Activated CD4-positive, alpha-beta T cell treated with anti-CD3 and anti-CD28 coated beads for 24 hours (primary cell): ENCODE data around the gene PPP1R12B.
"Not testable (repeated sequence)": the region's sequence is repeated elsewhere in the genome, so short reads cannot be mapped to it uniquely, and the experiment has no call there.

Experiments
- DNase-seq, 2 donors: peaks; one replicate each; pipeline ENCODE4 v3.0.0-alpha.2; 2020; ENCODE audit warnings: low read depth in 2 of 2

The PPP1R12B gene

DNA sequence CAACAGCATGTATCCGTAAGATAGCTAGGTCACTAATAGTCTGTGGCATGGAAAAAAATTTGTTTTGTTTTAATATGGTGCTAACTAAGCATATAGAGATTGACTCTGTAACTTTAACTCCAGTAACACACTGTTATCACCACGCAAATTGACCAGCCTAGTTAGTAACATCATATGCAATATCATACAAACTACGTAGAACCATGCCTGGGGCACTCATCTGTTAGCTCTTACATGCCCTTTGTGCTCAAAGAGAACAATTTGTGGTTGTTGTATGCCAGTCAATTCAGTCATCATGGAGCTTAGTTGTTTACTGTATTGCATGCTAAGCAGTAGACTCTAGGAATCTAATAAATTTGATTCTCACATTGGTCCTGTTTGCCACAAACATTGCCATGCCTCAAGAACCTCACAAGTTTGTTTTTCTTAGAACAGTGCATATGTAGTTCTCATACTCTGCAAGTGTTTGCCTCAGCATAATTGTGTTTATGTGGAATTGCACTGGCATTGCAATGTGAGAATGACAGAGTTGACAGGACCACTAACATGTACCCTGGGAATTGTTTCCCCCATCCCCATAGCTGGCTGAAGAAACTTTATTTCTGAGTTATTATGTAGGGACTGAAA, 179.7 kb downstream of the PPP1R12B start:
- not testable (repeated sequence) for DNase-seq

DNA sequence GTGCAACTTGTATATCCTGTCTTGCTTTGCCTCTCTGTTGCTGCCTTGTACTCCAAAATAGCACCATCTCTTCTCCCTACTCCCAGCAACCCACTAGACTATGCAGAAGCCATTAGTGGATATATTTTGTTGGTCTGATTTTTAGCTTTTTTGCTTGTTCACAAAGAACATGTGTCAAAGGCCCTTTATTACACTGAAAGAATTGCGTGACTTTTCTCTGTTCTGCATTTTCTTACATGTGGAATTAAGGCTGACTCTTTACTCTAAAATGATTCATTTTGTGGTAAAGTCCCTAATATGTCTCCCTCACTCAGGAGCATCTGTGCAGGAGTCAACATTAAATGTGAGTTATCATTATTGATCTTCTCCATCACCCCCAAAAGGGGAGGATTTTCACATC, 182.2 kb downstream of the PPP1R12B start:
- not testable (repeated sequence) for DNase-seq

DNA sequence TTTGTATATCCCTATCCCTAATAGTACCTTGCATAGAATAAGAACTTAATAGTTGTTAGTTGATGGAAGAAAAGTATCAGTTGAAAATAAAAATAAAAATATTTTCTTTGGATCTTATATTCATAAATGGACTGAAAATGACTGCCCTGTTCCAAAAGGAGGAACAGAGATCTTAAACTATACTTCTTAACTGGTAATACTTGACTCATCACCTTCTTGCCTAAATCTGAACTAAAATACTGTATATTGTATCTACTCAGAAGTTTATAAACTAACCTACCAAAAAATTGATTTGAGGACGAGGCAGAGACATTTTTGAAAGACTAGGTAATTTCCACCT, 182.9 kb downstream of the PPP1R12B start:
- no peak for DNase-seq

DNA sequence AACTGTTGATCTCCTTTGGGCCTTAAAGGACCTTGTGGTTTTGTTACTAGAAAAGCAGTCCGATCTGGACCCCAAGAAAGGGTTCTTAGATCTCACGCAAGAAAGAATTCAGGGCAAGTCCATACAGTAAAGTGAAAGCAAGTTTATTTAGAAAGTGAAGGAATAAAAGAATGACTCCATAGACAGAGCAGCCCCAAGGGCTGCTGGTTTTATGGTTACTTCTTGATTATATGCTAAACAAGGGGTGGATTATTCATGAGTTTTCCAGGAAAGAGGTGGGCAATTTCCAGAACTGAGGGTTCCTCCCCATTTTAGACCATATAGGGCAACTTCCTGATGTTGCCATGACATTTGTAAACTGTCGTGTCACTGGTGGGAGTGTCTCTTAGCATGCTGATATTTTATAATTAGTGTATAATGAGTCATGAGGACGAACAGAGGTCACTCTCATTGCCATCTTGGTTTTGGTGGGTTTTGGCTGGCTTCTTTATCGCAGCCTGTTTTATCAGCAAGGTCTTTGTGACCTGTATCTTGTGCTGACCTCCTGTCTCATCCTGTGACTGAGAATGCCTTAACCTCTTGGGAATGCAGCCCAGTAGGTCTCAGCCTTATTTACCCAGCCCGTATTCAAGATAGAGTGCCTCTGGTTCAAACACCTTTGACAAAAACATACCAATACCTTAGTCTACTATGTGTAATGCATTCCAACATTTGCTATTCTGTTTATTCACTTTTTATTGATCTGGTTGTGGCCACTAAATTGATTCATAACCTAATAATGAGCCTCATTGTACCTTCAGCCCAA, 183.5 kb downstream of the PPP1R12B start:
- not testable (repeated sequence) for DNase-seq

DNA sequence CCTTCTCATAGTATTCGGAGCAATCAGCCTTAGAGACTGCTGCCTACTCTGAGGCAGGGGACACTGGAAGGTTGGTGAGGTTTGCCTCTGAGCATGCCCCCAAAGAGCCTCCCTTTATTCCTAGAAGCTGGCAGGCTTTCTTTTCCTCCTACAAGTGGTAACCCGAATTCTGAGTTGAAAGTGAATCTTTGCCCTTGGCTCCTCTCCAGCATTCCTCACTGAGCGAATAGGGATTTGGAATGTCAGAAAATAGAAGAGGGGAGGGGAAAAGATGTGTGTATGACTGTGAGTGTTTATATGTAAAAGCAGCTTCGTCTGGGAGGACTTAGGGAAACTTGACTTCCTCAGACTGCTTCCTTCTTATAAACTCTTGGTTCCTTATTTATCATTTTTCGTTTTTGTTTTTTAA, 190.7 kb downstream of the PPP1R12B start:
- DNase-seq, result not testable (repeated sequence)

DNA sequence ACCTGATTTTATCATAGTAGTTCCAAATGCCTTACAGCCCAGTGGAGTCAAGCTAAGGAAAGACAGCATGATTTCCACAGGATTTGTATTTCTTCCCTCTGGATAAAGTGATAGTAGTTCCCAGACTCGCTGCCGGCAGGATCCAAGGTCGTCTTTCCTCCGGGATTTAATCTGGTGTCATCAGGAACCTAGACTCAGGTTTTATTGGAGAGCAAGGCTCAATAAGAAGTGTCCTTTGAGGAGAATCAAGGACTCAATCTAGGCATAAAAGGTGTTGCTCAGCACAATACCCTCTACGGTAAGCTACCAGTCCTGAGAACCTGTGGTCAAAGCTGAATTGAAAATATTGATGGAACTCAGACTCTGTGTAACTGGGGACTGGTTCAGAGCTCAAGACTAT, 191.1 kb downstream of the PPP1R12B start:
- not testable (repeated sequence) for DNase-seq

DNA sequence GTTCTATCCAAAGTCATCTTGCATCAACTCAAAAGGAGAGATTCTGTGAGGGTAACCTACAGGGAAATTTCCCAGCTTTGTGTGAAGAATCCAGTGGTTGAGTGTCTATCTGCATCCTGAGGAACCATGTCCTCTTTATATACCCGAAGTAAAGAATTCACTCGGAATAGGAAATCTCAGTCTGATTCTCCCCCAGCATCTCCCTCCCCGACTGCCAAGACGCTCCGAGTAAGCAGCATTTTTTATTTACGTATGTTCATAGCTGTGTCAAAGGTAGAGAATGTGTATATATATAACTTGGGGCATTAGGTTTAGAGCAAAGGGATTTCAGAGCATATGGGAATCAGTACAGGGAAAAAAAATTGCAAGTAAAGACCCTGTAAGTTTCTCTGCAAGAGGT, 191.5 kb downstream of the PPP1R12B start:
- no peak for DNase-seq

DNA sequence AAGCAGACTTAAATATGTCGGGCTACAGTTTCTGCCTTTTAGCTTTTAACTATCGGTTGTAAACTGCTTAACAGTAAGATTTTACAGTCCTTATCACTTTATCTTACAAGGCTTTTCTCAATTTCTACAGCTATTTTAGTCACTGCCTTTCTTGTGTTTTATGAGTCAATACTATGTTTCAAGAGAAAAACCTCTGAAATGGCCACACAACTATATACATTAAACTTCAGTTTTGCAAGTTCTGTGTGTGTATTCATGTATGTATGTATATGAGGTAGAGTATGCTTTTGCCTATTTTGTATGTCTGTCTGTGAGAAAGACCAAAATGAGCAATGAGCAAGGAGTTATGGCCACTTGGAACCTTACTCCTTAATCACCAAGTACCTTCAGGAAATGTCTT, 191.9 kb downstream of the PPP1R12B start:
- no peak for DNase-seq

DNA sequence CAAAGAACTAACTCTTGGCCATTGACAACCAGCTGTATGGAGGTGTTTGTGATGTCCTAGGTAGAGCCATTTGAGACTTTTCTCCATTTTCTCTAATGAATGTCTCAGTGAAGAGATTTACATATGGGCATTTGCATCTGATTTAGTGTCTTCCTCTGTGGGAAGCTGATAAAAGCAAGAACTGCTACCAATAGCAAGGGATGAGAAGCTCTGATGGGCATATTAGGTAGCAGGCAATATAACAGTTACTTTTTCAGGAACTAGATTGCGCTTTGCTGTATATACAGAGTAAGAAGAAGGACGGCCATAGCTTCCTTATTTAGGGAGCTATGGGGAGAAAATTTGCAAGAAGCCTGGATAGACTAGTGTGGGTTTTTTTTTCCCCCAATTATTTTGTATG, 192.4 kb downstream of the PPP1R12B start:
- not testable (repeated sequence) for DNase-seq

DNA sequence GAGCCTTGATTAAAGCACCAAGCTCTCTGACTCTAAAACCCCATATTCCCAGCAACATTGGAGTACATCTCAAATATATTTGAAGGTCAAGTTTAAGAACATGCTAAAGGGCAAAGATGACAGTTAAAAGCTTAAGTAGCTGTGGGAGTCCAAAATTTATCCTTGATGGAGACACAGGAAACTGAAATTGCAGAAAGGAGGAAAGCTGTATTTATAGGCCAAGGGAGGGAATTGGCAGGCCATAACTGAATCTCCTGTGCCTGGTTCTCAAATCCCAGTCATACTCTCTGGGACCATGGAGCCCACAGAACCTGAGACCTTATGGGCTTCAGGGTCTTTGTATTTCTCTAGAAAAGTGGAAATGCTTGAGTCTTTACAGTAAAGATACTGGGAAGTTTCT, 193.9 kb downstream of the PPP1R12B start:
- DNase-seq, result not testable (repeated sequence)

DNA sequence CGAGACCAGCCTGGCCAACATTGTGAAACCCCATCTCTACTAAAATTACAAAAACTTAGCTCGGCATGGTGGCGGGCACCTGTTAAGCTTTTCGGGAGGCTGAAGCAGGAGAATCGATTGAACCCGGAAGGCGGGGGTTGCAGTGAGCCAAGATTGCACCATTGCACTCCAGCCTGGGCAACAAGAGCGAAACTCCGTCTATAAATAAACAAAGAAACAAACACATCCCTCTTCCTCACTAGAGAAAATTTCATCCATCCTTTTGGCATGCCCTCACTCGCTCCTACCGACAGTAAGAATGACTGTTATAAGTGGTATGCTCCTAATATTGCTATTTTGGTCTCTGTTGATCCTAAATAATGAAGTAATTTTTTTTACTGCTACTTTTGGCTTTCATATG, 195.0 kb downstream of the PPP1R12B start:
- DNase-seq, result not testable (repeated sequence)

DNA sequence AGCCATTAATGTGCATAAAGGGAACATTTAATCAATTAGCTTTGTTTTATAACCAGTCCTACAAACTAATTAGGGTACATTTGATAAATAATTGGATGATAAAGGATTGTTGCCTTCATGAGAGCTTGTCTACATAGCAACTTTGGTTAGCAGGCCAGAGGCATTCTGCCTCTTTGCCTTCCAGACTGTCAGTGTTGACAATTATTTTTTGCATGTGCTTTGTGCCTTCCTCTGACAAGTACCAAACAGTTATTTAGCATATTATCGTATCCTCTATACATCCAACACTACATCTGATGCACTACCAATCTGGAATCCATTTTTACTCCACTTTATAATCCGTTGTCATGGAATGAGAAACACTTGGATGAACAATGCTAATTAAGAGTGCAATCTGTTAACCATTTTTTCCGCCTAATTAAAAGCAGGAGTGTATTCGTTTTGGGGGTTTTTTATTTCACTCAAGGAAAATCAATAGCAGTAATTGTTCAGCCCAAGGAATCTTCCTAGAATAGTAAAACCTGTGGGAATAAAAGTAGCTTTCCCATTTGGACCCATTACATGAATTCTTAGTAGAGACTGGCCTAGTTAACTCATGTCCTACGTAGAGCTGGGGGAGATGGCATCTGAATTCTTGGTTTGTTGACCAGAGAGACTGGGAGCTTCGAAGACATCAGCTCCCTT, 196.4 kb downstream of the PPP1R12B start:
- not testable (repeated sequence) for DNase-seq

DNA sequence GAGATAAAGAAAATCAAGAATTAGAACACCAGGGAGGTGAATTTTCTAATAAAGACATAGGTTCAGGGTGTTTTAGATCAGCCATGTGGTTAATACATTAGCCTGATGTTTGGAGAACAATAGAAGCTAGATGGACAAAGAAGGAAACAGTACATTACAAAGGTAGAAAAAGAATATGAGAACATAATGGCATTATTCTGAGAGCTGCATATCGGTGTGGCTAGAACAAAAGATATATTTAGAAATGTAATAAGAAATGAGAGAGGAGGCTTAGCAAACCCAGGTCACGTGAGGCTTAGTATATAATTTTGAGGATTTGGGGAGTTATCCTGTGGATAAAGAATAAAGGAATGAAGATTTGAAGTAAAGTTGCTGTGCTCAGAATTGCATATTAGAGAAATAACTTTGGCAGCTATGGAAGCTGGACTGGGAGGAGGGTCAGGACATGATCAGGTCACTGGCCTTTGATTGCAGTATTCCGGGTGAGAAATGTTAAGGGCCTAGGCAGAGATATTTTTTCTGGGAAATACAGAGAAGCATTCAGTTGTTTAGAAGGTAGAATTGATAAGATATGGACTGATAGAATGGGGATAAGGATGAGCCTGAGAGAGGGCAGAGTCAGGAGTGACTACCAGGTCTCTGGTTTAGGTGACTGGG, 197.3 kb downstream of the PPP1R12B start:
- not testable (repeated sequence) for DNase-seq

DNA sequence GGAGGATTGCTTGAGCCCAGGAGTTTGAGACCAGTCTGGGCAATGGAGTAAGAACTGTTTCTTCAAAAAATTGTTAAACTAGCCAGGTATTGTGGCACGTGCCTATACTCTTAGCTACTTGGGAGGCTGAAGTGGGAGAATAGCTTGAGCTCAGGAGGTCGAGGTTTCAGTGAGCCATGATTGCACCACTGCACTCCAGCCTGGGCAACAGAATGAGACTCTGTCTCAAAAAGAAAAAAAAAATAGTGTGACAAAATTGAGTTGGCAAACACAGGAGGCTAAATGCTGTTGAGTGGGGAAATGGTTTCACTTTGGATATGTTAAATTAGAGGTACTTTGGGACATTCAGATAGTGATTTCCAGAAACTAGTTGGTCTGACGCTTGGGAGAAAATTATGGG, 197.9 kb downstream of the PPP1R12B start:
- DNase-seq, result not testable (repeated sequence)

DNA sequence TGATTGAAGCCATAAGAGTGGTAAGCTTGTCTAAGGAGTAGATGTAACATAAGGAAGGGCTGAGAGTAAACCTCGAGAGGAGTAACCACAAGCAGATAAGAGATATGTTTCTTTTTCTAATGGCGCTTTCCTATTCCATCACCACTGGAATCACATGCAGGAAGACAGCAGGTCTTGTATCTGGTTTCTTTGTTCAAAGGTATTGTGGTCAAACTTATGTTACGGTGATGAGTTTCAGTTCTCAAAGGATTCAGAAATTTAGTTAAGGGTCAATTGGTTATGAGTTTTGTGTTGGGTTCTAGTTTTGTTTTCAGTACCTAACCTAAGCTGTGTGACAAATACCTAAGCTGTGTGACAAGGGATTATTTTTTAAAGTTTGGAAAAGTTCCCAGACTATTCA, 198.3 kb downstream of the PPP1R12B start:
- DNase-seq, result not testable (repeated sequence)

DNA sequence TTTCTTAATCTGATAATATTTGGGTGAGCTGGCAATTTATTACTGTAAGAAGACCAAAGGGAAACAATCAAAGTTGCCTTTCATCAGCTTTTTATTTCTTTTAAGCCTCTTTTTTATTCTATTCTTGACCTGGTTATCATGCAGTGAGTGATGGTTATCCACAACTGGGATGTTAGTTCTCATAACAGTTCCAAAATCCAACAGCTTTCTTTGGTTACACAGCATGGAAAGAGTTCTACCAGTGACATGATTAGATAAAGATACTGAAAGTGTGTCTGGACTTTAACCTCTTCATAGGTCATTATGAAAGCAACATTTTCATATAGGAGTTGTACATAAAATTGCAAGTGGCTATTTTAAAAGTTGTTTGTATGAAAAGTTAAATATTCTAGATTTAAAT, 198.7 kb downstream of the PPP1R12B start:
- no peak for DNase-seq

DNA sequence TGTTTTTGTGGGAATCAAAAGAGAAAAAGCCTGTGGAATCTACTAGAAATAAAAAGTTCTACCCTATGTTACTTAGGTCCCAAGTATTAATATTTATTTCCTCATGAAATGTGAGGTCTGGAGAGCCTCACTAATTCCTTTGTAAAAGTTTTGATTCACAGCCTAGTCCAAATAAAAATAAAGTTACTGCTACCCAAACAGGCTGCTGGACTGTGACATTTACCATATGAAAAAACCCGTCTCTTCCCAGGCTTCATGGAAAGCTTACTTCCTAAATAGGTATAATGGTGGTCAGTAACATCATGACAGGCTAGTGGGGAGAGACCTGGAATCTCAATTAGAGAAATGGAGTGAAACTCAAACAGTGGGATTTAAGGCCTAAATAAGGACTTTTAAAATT, 201.6 kb downstream of the PPP1R12B start:
- not testable (repeated sequence) for DNase-seq

DNA sequence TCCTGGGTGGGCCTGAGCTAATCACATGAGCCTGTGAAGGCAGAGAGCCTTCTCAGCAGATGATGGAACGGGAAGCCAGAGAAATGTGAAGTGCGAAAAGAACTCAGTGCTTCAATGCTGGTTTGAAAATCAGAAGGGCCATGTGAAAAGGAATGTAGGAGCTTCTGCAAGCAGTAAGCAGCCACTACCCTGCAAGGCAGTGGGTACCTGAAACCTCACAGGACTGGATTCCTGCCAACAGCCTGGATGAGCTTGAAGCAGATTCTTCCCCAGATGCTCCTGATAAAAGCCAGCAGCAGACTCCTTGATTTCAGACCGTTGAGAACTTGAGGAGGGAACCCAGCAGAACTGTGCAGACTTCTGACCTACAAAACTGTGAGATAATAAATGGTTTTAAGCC, 203.2 kb downstream of the PPP1R12B start:
- DNase-seq, result no peak

DNA sequence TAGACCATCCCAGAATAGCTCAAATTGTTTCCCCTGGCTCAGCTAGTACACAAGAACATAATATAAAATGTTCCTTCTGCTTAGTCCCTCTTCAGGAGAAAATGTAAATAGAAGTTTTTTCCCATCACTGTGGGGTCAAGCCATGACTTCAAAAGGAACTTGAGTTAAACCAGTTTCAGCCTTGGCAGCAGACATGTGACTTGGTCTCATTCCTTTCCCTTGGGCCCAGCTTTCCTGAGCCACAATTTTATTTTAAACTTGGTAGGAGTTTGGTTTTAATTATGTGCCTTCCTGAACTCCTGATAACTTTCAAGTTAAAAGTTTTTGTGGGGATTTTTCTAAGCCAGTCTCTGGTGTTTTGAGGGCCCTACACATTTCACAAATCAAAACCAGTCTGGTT, 204.1 kb downstream of the PPP1R12B start:
- DNase-seq, result not testable (repeated sequence)

DNA sequence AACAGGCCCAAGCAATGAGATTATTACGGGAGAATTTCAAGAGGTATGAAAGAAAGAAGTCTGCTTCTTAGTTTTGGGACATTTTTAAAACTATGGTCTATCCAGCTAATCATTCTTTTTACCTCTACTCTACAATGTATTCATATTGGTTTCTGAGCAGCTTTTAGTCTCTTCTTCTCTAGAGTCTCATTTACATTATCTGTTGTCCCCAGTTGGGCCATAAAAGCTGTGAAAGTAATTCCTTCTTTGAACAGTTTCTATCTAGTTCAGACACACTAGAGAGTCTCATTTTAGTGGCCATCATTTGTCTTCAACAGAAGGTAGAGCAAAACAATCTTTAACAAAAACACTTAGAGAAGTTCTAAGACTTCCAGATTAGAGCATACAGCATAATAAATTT, 204.6 kb downstream of the PPP1R12B start:
- DNase-seq, result not testable (repeated sequence)

DNA sequence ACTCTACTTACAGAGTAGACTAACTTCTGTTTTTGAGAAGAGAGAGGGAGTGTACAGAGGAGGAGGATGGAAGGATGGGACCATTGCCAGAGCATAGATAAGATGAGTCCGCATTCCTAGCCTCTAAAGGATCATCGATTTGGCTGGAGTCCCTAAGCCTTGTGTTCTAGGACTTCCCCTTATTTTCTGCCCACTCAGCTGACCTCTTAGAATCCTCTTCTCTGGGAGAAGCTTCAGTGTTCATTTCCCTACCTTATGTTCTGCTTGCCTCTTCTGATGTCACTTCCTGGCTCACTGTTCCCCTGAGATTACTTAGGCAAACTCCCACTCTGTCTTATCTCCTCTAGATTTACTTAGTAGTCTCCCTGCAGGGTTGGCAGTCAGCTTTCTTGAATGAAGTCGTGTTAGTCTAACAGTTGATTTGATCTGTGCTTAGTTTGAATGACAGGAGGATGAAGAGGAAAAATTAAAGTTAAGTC, 205.1 kb downstream of the PPP1R12B start:
- no peak for DNase-seq

DNA sequence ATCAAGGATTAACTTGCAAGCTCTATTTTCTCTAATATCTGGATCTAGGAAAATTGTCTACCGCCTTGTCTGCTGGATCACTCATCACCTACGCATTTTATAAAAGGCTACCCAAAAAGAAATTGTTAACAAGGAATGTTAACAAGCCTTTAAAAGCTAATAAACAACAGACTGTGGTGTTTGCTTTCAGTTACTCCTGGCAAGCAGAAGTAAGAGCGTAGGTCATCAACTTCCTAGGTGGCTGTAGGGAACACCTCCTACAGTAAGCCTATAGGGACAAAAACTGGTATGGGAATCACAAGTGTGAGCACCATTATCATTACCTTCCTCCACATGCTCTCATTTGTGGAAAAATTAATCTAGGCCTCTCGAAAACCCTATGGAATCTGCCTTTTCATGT, 206.1 kb downstream of the PPP1R12B start:
- not testable (repeated sequence) for DNase-seq
